Activated naive CD8-positive, alpha-beta T cell treated with anti-CD3 and anti-CD28 coated beads, Interleukin-2, amount 10 ng/mL, durations not matched to agents 7 days and 5 days (primary cell): ENCODE results near the gene U2AF2. TPM values are rescaled to one million over a fixed set of nuclear protein-coding genes. Genes with fewer than 3 reads are reported as not detected.

Experiments
- ATAC-seq: fragments of 150-1000 bp; cut with Tn5 transposase; one replicate; pipeline ENCODE4 v1.10.0; 2021; ENCODE audit warnings: low read depth, moderate library complexity
- POLR2A ChIA-PET: fragments of 350-600 bp; sonication (Branson Sonifier 250); formaldehyde crosslinking; loops from one replicate; lab custom pipeline; 2021; ENCODE audit warnings: antibody characterized with exemption; lab: Charles Lee
- DNase-seq: peaks from one replicate; pipeline ENCODE4 v3.0.0; 2021
- H3K27ac Mint-ChIP-seq: one replicate; pipeline ENCODE4 v1.8.0; 2022; ENCODE audit warnings: mild to moderate bottlenecking, mixed read lengths
- H3K27me3 Mint-ChIP-seq: one replicate; pipeline ENCODE4 v1.8.0; 2022; ENCODE audit warnings: mild to moderate bottlenecking, moderate library complexity, mixed read lengths
- H3K36me3 Mint-ChIP-seq: one replicate; pipeline ENCODE4 v1.8.0; 2021; ENCODE audit warnings: mild to moderate bottlenecking, mixed read lengths
- H3K4me1 Mint-ChIP-seq: one replicate; pipeline ENCODE4 v1.8.0; 2021; ENCODE audit warnings: mixed read lengths
- H3K4me3 Mint-ChIP-seq: one replicate; pipeline ENCODE4 v1.8.0; 2022; ENCODE audit warnings: mild to moderate bottlenecking, moderate library complexity, mixed read lengths
- H3K9me3 Mint-ChIP-seq: one replicate; pipeline ENCODE4 v1.8.0; 2021; ENCODE audit warnings: mixed read lengths
- total RNA-seq, 2 experiments: library from RNA; stranded (reverse); gene quantifications; one replicate each; pipeline ENCODE4 v1.2.3, GENCODE V29; 2021

Gene U2AF2
- total RNA-seq, 2 experiments from 2014 or later = 257 to 267 TPM

DNA sequence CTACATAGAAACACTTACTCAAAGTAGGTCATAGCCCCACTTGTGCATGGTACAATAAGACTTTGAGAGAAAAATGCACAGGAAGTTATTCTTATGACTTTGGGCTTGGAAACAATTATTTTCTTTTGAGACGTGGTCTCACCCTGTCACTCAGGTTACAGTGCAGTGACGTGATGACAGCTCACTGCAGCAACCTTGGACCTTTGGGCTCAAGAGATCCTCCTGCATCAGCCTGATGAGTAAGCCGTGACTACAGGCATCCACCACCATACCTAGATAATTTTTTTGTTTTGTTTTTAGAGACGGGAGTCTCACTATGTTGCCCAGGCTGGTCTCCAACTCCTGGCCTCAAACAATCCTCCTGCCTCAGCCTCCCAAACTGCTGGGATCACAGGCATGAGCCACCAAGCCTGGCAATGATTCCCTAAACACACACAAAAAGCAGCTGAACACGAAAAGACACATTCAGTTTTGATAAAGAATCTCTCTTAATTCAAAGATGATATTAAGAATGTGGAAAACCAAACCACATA lies 65.4 kb downstream of the U2AF2 start:
- no peak overlapping the region for H3K27ac Mint-ChIP-seq
- H3K9me3 Mint-ChIP-seq = peaks cover 14% of the 10 kb centered on the region
- H3K36me3 Mint-ChIP-seq = no peaks in the 10 kb centered on the region
- no peaks in the 10 kb centered on the region for H3K4me1 Mint-ChIP-seq
- DNase-seq = no peak
- no peak for ATAC-seq
- no peak overlapping the region for H3K4me3 Mint-ChIP-seq
- peaks cover 18% of the 10 kb centered on the region for H3K27me3 Mint-ChIP-seq
- POLR2A ChIA-PET = no interaction called here

DNA sequence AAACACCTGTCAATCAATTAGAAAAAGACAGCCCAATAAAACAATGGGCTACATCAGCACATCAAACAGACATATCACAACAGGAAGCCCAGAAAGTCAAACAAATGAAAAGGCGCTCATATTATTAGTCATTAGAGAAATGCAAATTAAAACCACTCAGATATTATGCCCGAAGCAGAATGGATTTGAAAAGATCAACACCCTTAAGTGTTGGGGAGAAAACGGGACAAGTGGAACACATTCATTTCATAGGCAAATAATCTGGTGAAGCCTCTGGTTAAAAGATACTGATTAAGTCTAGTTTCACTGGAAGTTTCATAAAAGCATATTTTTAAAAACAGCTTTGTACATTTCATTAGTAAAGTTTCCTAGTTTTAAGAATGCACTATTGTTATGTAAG lies 66.0 kb downstream of the U2AF2 start:
- no peak overlapping the region for H3K27ac Mint-ChIP-seq
- H3K9me3 Mint-ChIP-seq = peaks cover 14% of the 10 kb centered on the region
- H3K4me3 Mint-ChIP-seq = no peak overlapping the region
- POLR2A ChIA-PET = no interaction called here
- no peak for DNase-seq
- ATAC-seq = no peak
- H3K27me3 Mint-ChIP-seq = peaks cover 20% of the 10 kb centered on the region
- no peaks in the 10 kb centered on the region for H3K36me3 Mint-ChIP-seq
- H3K4me1 Mint-ChIP-seq = no peaks in the 10 kb centered on the region

DNA sequence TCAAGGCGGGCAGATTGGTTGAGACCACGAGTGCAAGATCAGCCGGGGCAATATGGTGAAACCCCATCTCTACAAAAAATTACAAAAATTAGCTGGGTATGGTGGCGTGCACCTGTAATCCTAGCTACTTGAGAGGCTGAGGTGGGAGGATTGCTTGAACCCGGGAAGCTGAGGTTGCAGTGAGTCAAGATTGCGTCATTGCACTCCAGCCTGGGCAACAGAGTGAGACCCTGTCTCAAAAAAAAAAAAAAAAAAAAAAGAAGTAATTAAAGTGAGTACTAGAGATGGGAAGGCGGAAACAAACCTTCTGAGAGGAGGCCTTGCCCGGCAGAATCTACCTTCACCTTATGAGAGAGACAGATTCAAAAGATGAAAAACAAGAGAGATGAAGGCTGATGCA lies 68.7 kb downstream of the U2AF2 start:
- H3K9me3 Mint-ChIP-seq = peaks cover 14% of the 10 kb centered on the region
- no peaks in the 10 kb centered on the region for H3K4me1 Mint-ChIP-seq
- H3K36me3 Mint-ChIP-seq = no peaks in the 10 kb centered on the region
- no peak overlapping the region for H3K27ac Mint-ChIP-seq
- POLR2A ChIA-PET = no interaction called here
- DNase-seq (no peak), ATAC-seq (no peak)
- H3K4me3 Mint-ChIP-seq = no peak overlapping the region
- H3K27me3 Mint-ChIP-seq = peaks cover 17% of the 10 kb centered on the region

Other genes starting within 250 kb of the U2AF2 start
- 100 to 1,000 TPM; 184 to 203 TPM for gene UBE2S, start 247.2 kb upstream of the U2AF2 start, total RNA-seq
- not detected for gene SHISA7, start 211.7 kb upstream of the U2AF2 start, total RNA-seq
- gene ISOC2, start 193.4 kb upstream of the U2AF2 start, total RNA-seq = 10 to 100 TPM; 13.7 to 16.8 TPM
- gene C19orf85, start 190.3 kb upstream of the U2AF2 start, total RNA-seq = not detected
- gene ZNF628, start 178.4 kb upstream of the U2AF2 start, total RNA-seq = 10 to 100 TPM in 1 of 2 experiments, 1 to 10 TPM in 1; 9.4 to 11.5 TPM
- gene NAT14, start 169.8 kb upstream of the U2AF2 start, total RNA-seq = 10 to 100 TPM; 14.5 to 15.0 TPM
- gene SSC5D, start 166.6 kb upstream of the U2AF2 start, total RNA-seq = 1 to 10 TPM in 1 of 2 experiments, under 1 TPM in 1; 0.86 to 1.1 TPM
- gene SBK2, start 117.9 kb upstream of the U2AF2 start, total RNA-seq = not detected
- not detected for gene SBK3, start 109.5 kb upstream of the U2AF2 start, total RNA-seq
- gene ZNF579, start 74.2 kb upstream of the U2AF2 start, total RNA-seq = 10 to 100 TPM; 10.1 to 10.4 TPM
- gene FIZ1, start 55.5 kb upstream of the U2AF2 start, total RNA-seq = 10 to 100 TPM; 16.0 to 18.4 TPM
- 10 to 100 TPM; 25.2 to 26.6 TPM for gene ZNF524, start 54.7 kb upstream of the U2AF2 start, total RNA-seq
- gene ZNF865, start 49.4 kb upstream of the U2AF2 start, total RNA-seq = 10 to 100 TPM; 18.3 to 18.6 TPM
- 1 to 10 TPM; 6.3 to 7.6 TPM for gene ZNF784, start 30.5 kb upstream of the U2AF2 start, total RNA-seq
- 10 to 100 TPM; 56.6 to 59.8 TPM for gene ZNF580, start 14.0 kb upstream of the U2AF2 start, total RNA-seq
- gene ZNF581, start 11.4 kb upstream of the U2AF2 start, total RNA-seq = 10 to 100 TPM; 28.6 to 31.7 TPM
- 10 to 100 TPM; 12.1 to 13.4 TPM for gene CCDC106, start 6.8 kb upstream of the U2AF2 start, total RNA-seq
- gene EPN1, start 20.2 kb downstream of the U2AF2 start, total RNA-seq = 10 to 100 TPM; 55.3 to 58.2 TPM
- not detected for gene NLRP9, start 83.4 kb downstream of the U2AF2 start, total RNA-seq
- gene RFPL4A, start 104.1 kb downstream of the U2AF2 start, total RNA-seq = not detected
- gene RFPL4AL1, start 114.1 kb downstream of the U2AF2 start, total RNA-seq = not detected
- not detected for gene NLRP11, start 177.0 kb downstream of the U2AF2 start, total RNA-seq
- not detected for gene NLRP4, start 181.5 kb downstream of the U2AF2 start, total RNA-seq